DND-41 (cell line): Measurements from ENCODE around the gene HSF2BP.
"Not testable (repeated sequence)": the region's sequence is repeated elsewhere in the genome, so short reads cannot be mapped to it uniquely, and the experiment has no call there.

Source experiments
- ATAC-seq: fragments of 200-7000 bp; cut with Tn5 transposase; 3 replicates; pipeline ENCODE4 v1.9.1; 2021; ENCODE audit warnings: low read depth; ENCODE audit not compliant: insufficient read depth
- DNase-seq: peaks from one replicate; pipeline ENCODE4 v3.0.0-alpha.2; 2020
- H2AFZ ChIP-seq: 2 replicates; pipeline ENCODE4 v1.6.0; 2012; ENCODE audit warnings: low read depth, low read length
- H3K27ac ChIP-seq: 2 replicates; pipeline ENCODE4 v1.5.1; 2012; ENCODE audit warnings: low read length, inconsistent platforms
- H3K27me3 ChIP-seq: fragments of 200-600 bp; sonication (generic); 2 replicates; pipeline ENCODE4 v1.6.0; 2012; ENCODE audit warnings: low read length, mild to moderate bottlenecking, inconsistent platforms; ENCODE audit not compliant: insufficient read depth, poor library complexity
- H3K36me3 ChIP-seq: 2 replicates; pipeline ENCODE4 v1.5.1; 2012; ENCODE audit warnings: low read length, inconsistent platforms; ENCODE audit not compliant: insufficient read depth
- H3K4me1 ChIP-seq: 2 replicates; pipeline ENCODE4 v1.5.1; 2012; ENCODE audit warnings: mild to moderate bottlenecking, low read length; ENCODE audit not compliant: insufficient read depth
- H3K4me2 ChIP-seq: 2 replicates; pipeline ENCODE4 v1.6.0; 2012; ENCODE audit warnings: mild to moderate bottlenecking, moderate library complexity, low read length, inconsistent platforms; ENCODE audit not compliant: insufficient read depth
- H3K4me3 ChIP-seq, 2 experiments: fragments of 200-600 bp in 1 of 2; shearing (Covaris generic) in 1 of 2; 2 replicates each; pipeline ENCODE4 v1.5.1; 2012 to 2016; ENCODE audit warnings: inconsistent platforms in 2 of 2, low read length in 2 of 2, mild to moderate bottlenecking in 2 of 2, low read depth in 1 of 2, moderate library complexity in 1 of 2
- H3K79me2 ChIP-seq: 2 replicates; pipeline ENCODE4 v1.6.0; 2012; ENCODE audit warnings: low read length, inconsistent platforms; ENCODE audit not compliant: insufficient read depth
- H3K9ac ChIP-seq: 2 replicates; pipeline ENCODE4 v1.6.0; 2012; ENCODE audit warnings: low read depth, mild to moderate bottlenecking, inconsistent platforms, low read length, moderate library complexity
- H3K9me3 ChIP-seq: 2 replicates; pipeline ENCODE4 v1.5.1; 2012; ENCODE audit warnings: low read length, moderate library complexity, mild to moderate bottlenecking, inconsistent platforms; ENCODE audit not compliant: insufficient read depth, severe bottlenecking
- H4K20me1 ChIP-seq: 2 replicates; pipeline ENCODE4 v1.6.0; 2012; ENCODE audit warnings: low read length; ENCODE audit not compliant: insufficient read depth
- CTCF ChIP-seq: IDR thresholded peaks from 2 replicates; pipeline ENCODE4 v1.5.1; 2012; ENCODE audit warnings: borderline replicate concordance, low read length, moderate library complexity, mild to moderate bottlenecking; ENCODE audit not compliant: poor library complexity, severe bottlenecking; ENCODE audit errors: extremely low read depth
- EZH2 ChIP-seq: IDR thresholded peaks from 3 replicates; pipeline ENCODE4 v1.6.1; 2012; ENCODE audit warnings: borderline replicate concordance, low read depth, mild to moderate bottlenecking, moderate library complexity, low read length, inconsistent platforms; ENCODE audit not compliant: severe bottlenecking

The HSF2BP gene

GRCh38 chr21:43684424-43684823 is 25.1 kb upstream of the HSF2BP start:
- H3K79me2 ChIP-seq, result peaks cover 8% of the 10 kb centered on the region; the same call in 1 of the 2 replicates
- DNase-seq, result no peak
- H2AFZ ChIP-seq, result no peak overlapping the region
- no peak for ATAC-seq
- no peak overlapping the region for H3K4me3 ChIP-seq
- peaks cover 92% of the 10 kb centered on the region for H3K36me3 ChIP-seq
- no peak overlapping the region for H3K9ac ChIP-seq
- peaks cover 8% of the 10 kb centered on the region for H4K20me1 ChIP-seq
- H3K9me3 ChIP-seq, result no peaks in the 10 kb centered on the region
- H3K4me1 ChIP-seq, result no peaks in the 10 kb centered on the region
- H3K4me2 ChIP-seq, result no peak overlapping the region
- H3K27me3 ChIP-seq, result no peaks in the 10 kb centered on the region
- H3K27ac ChIP-seq, result no peak overlapping the region
- TF ChIP-seq CTCF, result no peak
- TF ChIP-seq EZH2, result no peak

GRCh38 chr21:43681650-43682049 is 22.4 kb upstream of the HSF2BP start:
- Histone ChIP-seq H2AFZ (no peak overlapping the region), H3K9ac (no peak overlapping the region), H3K9me3 (no peaks in the 10 kb centered on the region), H3K4me1 (no peaks in the 10 kb centered on the region), H3K4me2 (no peak overlapping the region), H3K79me2 (peaks cover 14% of the 10 kb centered on the region; the same call in 1 of the 2 replicates), H3K4me3 (no peak overlapping the region), H3K36me3 (peaks cover 90% of the 10 kb centered on the region), H4K20me1 (peaks cover 8% of the 10 kb centered on the region), H3K27me3 (no peaks in the 10 kb centered on the region), H3K27ac (no peak overlapping the region)
- ATAC-seq (no peak), DNase-seq (no peak)
- no peak for TF ChIP-seq EZH2
- no peak for TF ChIP-seq CTCF

GRCh38 chr21:43680421-43680820 is 21.1 kb upstream of the HSF2BP start:
- not testable (repeated sequence) for H3K9ac ChIP-seq, H3K4me2 ChIP-seq, H3K4me3 ChIP-seq, H2AFZ ChIP-seq, ATAC-seq, DNase-seq, H3K27ac ChIP-seq, H3K4me1 ChIP-seq, H3K27me3 ChIP-seq, H3K9me3 ChIP-seq
- H3K36me3 ChIP-seq, result peaks cover 90% of the 10 kb centered on the region
- H4K20me1 ChIP-seq, result peaks cover 12% of the 10 kb centered on the region
- H3K79me2 ChIP-seq, result peaks cover 14% of the 10 kb centered on the region; the same call in 1 of the 2 replicates

GRCh38 chr21:43679951-43680350 is 20.7 kb upstream of the HSF2BP start:
- Histone ChIP-seq H3K9me3 (no peaks in the 10 kb centered on the region), H3K27ac (no peak overlapping the region), H3K4me2 (no peak overlapping the region), H3K4me1 (no peaks in the 10 kb centered on the region), H4K20me1 (peaks cover 9% of the 10 kb centered on the region; the same call in 1 of the 2 replicates), H2AFZ (no peak overlapping the region), H3K4me3 (no peak overlapping the region), H3K27me3 (no peaks in the 10 kb centered on the region), H3K36me3 (peaks cover 90% of the 10 kb centered on the region), H3K79me2 (peaks cover 16% of the 10 kb centered on the region; the same call in 1 of the 2 replicates), H3K9ac (no peak overlapping the region)
- TF ChIP-seq EZH2, result no peak
- no peak for TF ChIP-seq CTCF
- no peak for DNase-seq
- no peak for ATAC-seq
